CD14-positive monocyte (primary cell): ENCODE results near the gene QSER1. TPM values are rescaled to one million over a fixed set of nuclear protein-coding genes. Genes with fewer than 3 reads are reported as not detected.
"Not testable (repeated sequence)": the region's sequence is repeated elsewhere in the genome, so short reads cannot be mapped to it uniquely, and the experiment has no call there.

ENCODE experiments used
- DNase-seq, 3 donors: peaks; one replicate each; pipeline ENCODE4 v3.0.0-alpha.2; 2011 to 2022
- H2AFZ ChIP-seq: 2 replicates; pipeline ENCODE4 v1.6.0; 2012; ENCODE audit warnings: mild to moderate bottlenecking, low read depth, low read length, inconsistent platforms; ENCODE audit not compliant: insufficient read depth, poor library complexity, severe bottlenecking
- H3K27ac ChIP-seq, 2 donors: 1 replicate in 1 of 2; 2 replicates in 1 of 2; pipeline ENCODE4 v1.5.1; 2012 to 2013; ENCODE audit warnings: low read length in 2 of 2, control low read depth in 1 of 2, inconsistent platforms in 1 of 2, low read depth in 1 of 2, mild to moderate bottlenecking in 1 of 2
- H3K27me3 ChIP-seq, 2 donors: one replicate each; pipeline versions ENCODE4 v1.6.0 to v1.6.1; 2011 to 2013; ENCODE audit warnings: low read length in 2 of 2; ENCODE audit not compliant: control insufficient read depth in 2 of 2, insufficient read depth in 2 of 2
- H3K36me3 ChIP-seq, 2 donors: replicated peaks in 1 of 2; 1 replicate in 1 of 2; 2 replicates in 1 of 2; pipeline versions ENCODE4 v1.5.1 to v1.6.1; 2012 to 2013; ENCODE audit warnings: low read length in 2 of 2, control low read depth in 1 of 2, inconsistent platforms in 1 of 2, mild to moderate bottlenecking in 1 of 2; ENCODE audit not compliant: insufficient read depth in 2 of 2, control insufficient read depth in 1 of 2
- H3K4me1 ChIP-seq, 2 donors: 1 replicate in 1 of 2; 2 replicates in 1 of 2; pipeline versions ENCODE4 v1.5.1 to v1.6.1; 2012 to 2013; ENCODE audit warnings: low read length in 2 of 2, control low read depth in 1 of 2, inconsistent platforms in 1 of 2, mild to moderate bottlenecking in 1 of 2, moderate library complexity in 1 of 2; ENCODE audit not compliant: insufficient read depth in 2 of 2, control insufficient read depth in 1 of 2
- H3K4me2 ChIP-seq: replicated peaks from 2 replicates; pipeline ENCODE3; 2012; ENCODE audit warnings: low read length, moderate library complexity, mild to moderate bottlenecking; ENCODE audit not compliant: poor library complexity, severe bottlenecking; ENCODE audit errors: extremely low read depth
- H3K4me3 ChIP-seq, 3 experiments: fragments of 200-600 bp in 1 of 3; sonication (generic) in 1 of 3; replicated peaks in 1 of 3; 1 replicate in 2 of 3; 2 replicates in 1 of 3; pipeline ENCODE4 v1.5.1; 2011 to 2013; ENCODE audit warnings: low read length in 3 of 3, mild to moderate bottlenecking in 3 of 3, control low read depth in 2 of 3, low read depth in 2 of 3, inconsistent platforms in 1 of 3, moderate library complexity in 1 of 3
- H3K79me2 ChIP-seq: 2 replicates; pipeline ENCODE4 v1.6.0; 2012; ENCODE audit warnings: mild to moderate bottlenecking, control low read depth, inconsistent platforms, low read length, moderate library complexity; ENCODE audit not compliant: insufficient read depth
- H3K9ac ChIP-seq: 2 replicates; pipeline ENCODE4 v1.6.0; 2017; ENCODE audit warnings: low read length, mild to moderate bottlenecking; ENCODE audit not compliant: insufficient read depth, poor library complexity, severe bottlenecking
- H3K9me3 ChIP-seq, 2 donors: replicated peaks in 1 of 2; 1 replicate in 1 of 2; 2 replicates in 1 of 2; pipeline versions ENCODE4 v1.5.1 to v1.6.1; 2012 to 2013; ENCODE audit warnings: low read length in 2 of 2, control low read depth in 1 of 2; ENCODE audit not compliant: control insufficient read depth in 1 of 2, insufficient read depth in 1 of 2
- H4K20me1 ChIP-seq: 2 replicates; pipeline ENCODE4 v1.6.0; 2012; ENCODE audit warnings: mild to moderate bottlenecking, low read length, control low read depth, moderate library complexity; ENCODE audit not compliant: insufficient read depth
- H3K27ac Mint-ChIP-seq, 7 donors: one replicate each; pipeline ENCODE4 v1.8.0; 2020; ENCODE audit warnings: mild to moderate bottlenecking in 7 of 7, mixed read lengths in 7 of 7, moderate library complexity in 6 of 7, inconsistent platforms in 2 of 7
- H3K27me3 Mint-ChIP-seq, 3 donors: one replicate each; pipeline ENCODE4 v1.8.0; 2021 to 2022; ENCODE audit warnings: low read depth in 3 of 3, mild to moderate bottlenecking in 3 of 3, mixed read lengths in 3 of 3, moderate library complexity in 3 of 3, inconsistent platforms in 1 of 3
- H3K36me3 Mint-ChIP-seq, 2 donors: one replicate each; pipeline ENCODE4 v1.8.0; 2020; ENCODE audit warnings: mixed read lengths in 2 of 2, inconsistent platforms in 1 of 2, mild to moderate bottlenecking in 1 of 2
- H3K4me1 Mint-ChIP-seq: one replicate; pipeline ENCODE4 v1.8.0; 2020; ENCODE audit warnings: mild to moderate bottlenecking, mixed read lengths
- H3K4me3 Mint-ChIP-seq, 2 donors: one replicate each; pipeline ENCODE4 v1.8.0; 2020; ENCODE audit warnings: mild to moderate bottlenecking in 2 of 2, mixed read lengths in 2 of 2, moderate library complexity in 1 of 2
- H3K9me3 Mint-ChIP-seq, 7 donors: one replicate each; pipeline ENCODE4 v1.8.0; 2020 to 2022; ENCODE audit warnings: mixed read lengths in 7 of 7, mild to moderate bottlenecking in 6 of 7, moderate library complexity in 6 of 7, inconsistent platforms in 2 of 7
- WGBS: methylation state at CpG from one replicate; pipeline ENCODE4 v1.1.5; 2013; ENCODE audit warnings: missing lambda C conversion rate; ENCODE audit not compliant: insufficient coverage; 5-methylcytosine and 5-hydroxymethylcytosine counted together
- intact Hi-C, 2 donors: fragments of 100-400 bp; cut with micrococcal nuclease; formaldehyde crosslinking; loops; one replicate each; pipeline versions ENCODE4 v1.15.0 to v1.15.1; 2023
- polyA plus RNA-seq, 3 donors: library from polyadenylated mRNA; depleted of rRNA in 1 of 3; unstranded in 2 of 3; stranded (reverse) in 1 of 3; fragments of 300-500 nt in 2 of 3; fragments of >200 nt in 1 of 3; fragmentation: Illumina TruSeq in 2 of 3; gene quantifications; 1 replicate in 2 of 3; 2 replicates in 1 of 3; pipeline ENCODE4 v1.2.3, GENCODE V29; 2012 to 2021
- TF ChIP-seq, protein P1 (sequence below): fragments of 200-600 bp; IDR thresholded peaks from one replicate; pipeline ENCODE4 v1.8.0; 2022; ENCODE audit warnings: antibody characterized with exemption, mild to moderate bottlenecking

QSER1 gene
- polyA plus RNA-seq, 3 donors, result 1.1 to 7.0 (median 2.5) TPM

DNA sequence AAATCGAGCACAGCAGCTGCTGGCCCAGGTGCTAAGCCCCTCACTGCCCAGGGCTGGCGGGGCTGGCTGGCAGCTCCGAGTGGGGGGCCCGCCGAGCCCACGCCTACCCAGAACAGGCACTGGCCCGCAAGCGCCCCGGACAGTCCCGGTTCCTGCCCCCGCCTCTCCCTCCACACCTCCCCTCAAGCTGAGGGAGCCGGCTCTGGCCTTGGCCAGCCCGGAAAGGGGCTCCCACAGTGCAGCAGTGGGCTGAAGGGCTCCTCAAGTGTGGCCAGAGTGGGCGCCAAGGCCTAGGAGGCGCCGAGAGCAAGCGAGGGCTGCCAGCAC, 4.3 kb upstream of the QSER1 start:
- H3K9me3 Mint-ChIP-seq, H3K9me3 ChIP-seq, H3K27me3 Mint-ChIP-seq, H3K4me1 ChIP-seq, H3K4me3 Mint-ChIP-seq, H4K20me1 ChIP-seq, H3K4me2 ChIP-seq, H3K36me3 ChIP-seq, H2AFZ ChIP-seq, H3K79me2 ChIP-seq, H3K4me3 ChIP-seq, H3K9ac ChIP-seq, H3K27me3 ChIP-seq, DNase-seq, H3K27ac ChIP-seq, H3K36me3 Mint-ChIP-seq, H3K27ac Mint-ChIP-seq: not testable (repeated sequence)
- intact Hi-C loops, result loop anchor here in 1 of 2 donors (10.0 kb wide), 1 partner anchor 74 kb away; no protein-coding TSS in a partner anchor
- peaks cover 11% of the 10 kb centered on the region for H3K4me1 Mint-ChIP-seq
- 94% methylated on average over 15 of the region's 17 CpGs for WGBS

DNA sequence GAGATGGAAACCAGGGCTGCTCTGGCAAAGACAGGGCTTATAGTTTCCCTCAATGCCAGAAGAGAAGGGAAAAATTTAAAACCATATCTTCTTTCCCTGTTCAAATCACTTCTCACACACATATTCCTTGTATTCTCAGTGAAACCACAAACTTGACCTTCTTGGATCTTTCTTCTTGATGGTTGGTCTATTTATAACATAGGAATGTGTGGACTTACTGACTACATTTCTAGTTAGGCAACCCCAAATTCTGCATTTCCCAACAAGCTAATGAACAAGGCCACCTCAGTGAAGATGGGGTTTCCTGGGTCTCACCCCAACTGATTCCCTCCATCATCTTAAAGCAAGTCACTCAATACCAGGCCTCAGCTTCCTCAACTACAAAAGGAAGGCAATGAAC, 3.8 kb upstream of the QSER1 start:
- no peak for DNase-seq
- H3K36me3 Mint-ChIP-seq, result no peaks in the 10 kb centered on the region
- Histone ChIP-seq H3K9me3 (peaks cover 0 to 5% of the 10 kb centered on the region in 2 donors), H3K36me3 (no peaks in the 10 kb centered on the region), H3K4me2 (no peak overlapping the region), H3K79me2 (peaks cover 8% of the 10 kb centered on the region), H3K27me3 (no peaks in the 10 kb centered on the region), H3K4me1 (peaks cover 6 to 9% of the 10 kb centered on the region in 2 donors), H4K20me1 (no peaks in the 10 kb centered on the region), H2AFZ (no peak overlapping the region), H3K27ac (no peak overlapping the region), H3K4me3 (no peak overlapping the region), H3K9ac (no peak overlapping the region)
- H3K27me3 Mint-ChIP-seq, result peaks cover 2 to 9% (median 5%) of the 10 kb centered on the region in 3 donors
- peak overlapping the region in 1 of 7 donors; percentile 49 for H3K27ac Mint-ChIP-seq
- H3K4me1 Mint-ChIP-seq, result peaks cover 11% of the 10 kb centered on the region
- intact Hi-C loops, result loop anchor here in 1 of 2 donors (10.0 kb wide), 1 partner anchor 74 kb away; no protein-coding TSS in a partner anchor
- peaks cover 2 to 9% (median 5%) of the 10 kb centered on the region in 7 donors for H3K9me3 Mint-ChIP-seq
- TF ChIP-seq, protein P1, sequence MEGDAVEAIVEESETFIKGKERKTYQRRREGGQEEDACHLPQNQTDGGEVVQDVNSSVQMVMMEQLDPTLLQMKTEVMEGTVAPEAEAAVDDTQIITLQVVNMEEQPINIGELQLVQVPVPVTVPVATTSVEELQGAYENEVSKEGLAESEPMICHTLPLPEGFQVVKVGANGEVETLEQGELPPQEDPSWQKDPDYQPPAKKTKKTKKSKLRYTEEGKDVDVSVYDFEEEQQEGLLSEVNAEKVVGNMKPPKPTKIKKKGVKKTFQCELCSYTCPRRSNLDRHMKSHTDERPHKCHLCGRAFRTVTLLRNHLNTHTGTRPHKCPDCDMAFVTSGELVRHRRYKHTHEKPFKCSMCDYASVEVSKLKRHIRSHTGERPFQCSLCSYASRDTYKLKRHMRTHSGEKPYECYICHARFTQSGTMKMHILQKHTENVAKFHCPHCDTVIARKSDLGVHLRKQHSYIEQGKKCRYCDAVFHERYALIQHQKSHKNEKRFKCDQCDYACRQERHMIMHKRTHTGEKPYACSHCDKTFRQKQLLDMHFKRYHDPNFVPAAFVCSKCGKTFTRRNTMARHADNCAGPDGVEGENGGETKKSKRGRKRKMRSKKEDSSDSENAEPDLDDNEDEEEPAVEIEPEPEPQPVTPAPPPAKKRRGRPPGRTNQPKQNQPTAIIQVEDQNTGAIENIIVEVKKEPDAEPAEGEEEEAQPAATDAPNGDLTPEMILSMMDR, result no peak
- H3K4me3 Mint-ChIP-seq, result no peak overlapping the region
